SH-SY5Y (cell line): ENCODE results near the gene C9orf85.

Experiments used
- GATA2 ChIP-seq: IDR thresholded peaks from 2 replicates; pipeline ENCODE4 v1.6.1; 2011; ENCODE audit warnings: mild to moderate bottlenecking, low read depth, low read length
- GATA3 ChIP-seq: IDR thresholded peaks from 2 replicates; pipeline ENCODE4 v1.6.1; 2011; ENCODE audit warnings: low read depth, mild to moderate bottlenecking, low read length, moderate library complexity

Gene C9orf85

DNA sequence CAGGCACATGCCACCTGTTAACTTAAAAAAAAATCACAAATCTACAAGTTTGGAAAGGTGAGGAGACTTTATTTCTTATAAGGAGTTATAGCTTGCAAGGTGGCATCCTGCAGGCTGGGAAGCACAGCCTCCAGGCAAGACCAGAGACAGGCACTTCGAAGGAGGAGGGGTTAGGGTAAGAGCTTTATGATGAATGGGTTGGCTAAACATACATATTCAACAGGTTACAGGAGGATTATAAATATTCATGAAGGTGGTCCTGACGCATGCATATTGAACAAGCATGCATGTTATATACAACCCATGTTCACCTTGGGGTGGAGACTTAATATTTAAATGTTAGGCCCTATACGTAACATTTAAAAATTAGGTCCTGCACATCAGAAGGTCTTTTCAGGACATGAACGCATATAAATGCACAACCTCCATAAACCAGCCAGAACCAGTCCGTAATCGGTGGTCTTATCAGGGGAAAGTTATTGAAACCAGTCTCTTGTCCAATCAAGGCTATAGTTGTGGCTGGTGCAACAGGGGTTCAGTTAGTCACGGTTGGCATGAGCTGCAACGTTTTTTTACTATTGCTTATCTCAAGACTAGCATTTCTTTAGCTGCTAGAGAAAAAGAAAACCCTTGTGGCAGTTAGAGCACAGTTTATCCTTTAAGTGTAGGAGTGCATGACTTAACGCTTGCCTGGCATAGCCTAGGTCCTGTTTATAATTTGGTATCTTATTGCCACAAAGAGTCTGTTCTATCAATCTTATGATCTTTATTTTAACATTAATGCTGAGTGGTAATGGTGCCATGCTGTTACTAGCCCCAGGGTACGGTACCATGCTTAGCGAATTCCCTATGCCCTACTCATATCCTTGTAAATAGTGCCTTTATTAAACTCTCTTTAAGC is 76.3 kb downstream of the C9orf85 start:
- TF ChIP-seq GATA2: no peak
- TF ChIP-seq GATA3: no peak

DNA sequence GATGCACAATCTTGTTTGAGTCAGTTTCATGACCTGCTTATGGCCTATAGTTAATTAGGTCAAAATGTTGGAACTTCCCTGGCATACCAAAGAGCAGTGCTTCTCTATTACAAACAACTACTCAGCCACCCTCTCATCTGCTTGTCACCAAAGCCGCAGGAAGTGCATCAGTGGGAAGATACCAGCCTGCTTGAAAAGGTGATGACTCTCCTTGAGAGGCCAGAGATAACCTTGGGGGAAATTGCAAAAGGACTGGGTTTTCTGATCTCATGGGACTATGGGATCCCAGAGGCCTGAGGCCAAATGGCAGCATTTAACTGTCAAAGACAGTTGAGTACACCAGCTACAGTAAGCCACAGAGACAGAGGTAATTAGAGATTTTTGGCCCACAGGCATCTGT is 79.0 kb downstream of the C9orf85 start:
- TF ChIP-seq GATA3: no peak
- TF ChIP-seq GATA2: no peak

DNA sequence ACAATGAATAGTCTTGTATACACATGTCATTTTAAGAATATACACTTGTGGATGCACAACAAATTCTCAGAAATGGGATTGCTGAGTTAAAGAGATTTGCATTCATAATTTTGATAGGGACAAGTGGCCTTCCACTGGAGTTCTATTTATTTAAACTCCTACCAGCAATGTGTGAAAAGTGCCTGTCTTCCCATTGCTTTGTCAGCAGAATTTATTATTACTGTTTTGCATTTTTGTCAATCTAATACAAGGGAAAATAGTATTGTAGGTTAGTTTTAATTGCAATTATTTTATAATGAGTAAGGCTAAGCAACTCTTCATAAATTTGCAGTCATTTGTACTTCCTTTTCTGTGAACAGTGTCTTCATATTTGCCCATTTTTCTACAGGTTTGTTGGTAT is 94.0 kb downstream of the C9orf85 start:
- TF ChIP-seq GATA3 (no peak), GATA2 (no peak)

DNA sequence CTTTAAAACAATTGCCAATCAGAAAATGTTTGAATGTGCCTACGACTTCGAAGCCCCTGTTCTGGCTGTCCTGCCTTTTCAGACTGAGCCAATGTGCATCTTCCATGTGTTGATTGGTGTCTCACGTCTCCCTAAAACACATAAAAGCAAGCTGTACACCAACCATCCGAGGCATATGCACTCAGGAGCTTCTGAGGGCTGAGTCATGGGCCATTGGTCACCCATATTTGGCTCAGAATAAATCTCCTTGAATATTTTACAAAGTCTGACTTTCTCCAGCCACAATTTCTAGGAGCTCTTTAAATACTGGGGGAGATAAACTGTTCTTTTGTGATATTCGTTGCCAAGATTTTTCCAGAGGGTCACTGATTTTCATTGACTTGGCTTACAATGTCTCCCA is 95.1 kb downstream of the C9orf85 start:
- TF ChIP-seq GATA3 (no peak), GATA2 (no peak)

DNA sequence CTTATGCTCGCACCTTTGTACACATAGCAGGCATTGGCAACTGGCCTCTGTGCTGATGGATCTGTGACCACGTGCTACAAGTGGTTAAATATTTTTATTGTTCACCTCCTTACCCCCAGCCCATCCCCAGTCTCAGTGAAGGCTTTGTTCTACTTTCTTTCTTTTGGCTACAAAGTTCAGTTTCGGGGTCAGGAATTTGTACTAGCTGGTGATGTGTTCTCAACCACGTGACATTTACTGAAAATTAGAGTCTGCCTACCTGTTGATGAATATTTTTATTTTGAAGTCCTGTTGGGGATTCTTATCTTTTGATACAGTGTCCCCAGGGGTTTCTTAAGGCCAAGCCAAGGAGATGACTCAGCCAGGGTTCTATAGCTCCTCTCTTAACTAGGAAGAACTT is 101.2 kb downstream of the C9orf85 start:
- TF ChIP-seq GATA2 (no peak), GATA3 (no peak)

DNA sequence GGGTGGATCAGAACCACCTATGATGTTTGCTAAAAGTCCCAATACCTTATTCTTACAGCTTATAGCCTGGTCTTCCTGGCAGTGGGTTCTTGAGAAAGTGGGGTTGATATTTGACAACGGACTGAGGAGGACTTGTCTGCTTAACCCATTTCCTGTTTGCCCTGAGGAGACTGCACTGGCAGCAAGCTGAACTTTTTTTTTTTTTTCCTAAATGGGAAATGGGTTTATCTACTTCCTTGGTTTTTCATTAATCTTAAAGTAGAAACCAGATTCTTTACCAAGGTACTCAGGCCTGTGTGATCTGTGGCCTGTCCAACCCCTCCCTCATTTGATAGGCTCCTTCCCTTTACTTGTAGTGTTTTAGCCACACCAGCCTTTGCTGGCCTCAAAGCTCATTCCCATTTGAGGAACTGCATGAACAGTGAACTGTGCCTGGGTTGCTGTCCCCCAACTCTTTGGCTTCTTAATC is 101.9 kb downstream of the C9orf85 start:
- no peak for TF ChIP-seq GATA3
- no peak for TF ChIP-seq GATA2

DNA sequence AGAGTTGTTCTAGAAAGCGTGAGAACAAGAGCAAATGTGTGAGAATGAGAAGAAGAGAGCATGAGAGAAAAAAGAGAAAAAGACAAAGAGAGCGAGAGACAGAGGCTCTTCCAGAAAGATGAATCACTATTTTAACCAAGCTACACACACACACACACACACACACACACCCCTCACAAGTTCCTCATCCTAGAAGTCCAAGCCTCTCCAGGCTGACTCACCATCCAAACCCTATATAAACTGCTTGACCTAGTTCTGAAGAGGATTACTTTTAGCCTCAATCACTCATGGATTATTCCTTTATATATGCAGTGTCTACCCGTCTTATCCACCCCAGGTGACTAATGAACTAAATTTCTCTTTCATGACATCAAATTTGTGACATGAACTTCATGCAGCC is 111.4 kb downstream of the C9orf85 start:
- TF ChIP-seq GATA3 (no peak), GATA2 (no peak)
